Amniotic epithelial cell (primary cell): Measurements from ENCODE around the gene OSTC.
A peak's percentile ranks its signal among the peaks of the same experiment; 100 is the strongest.

ENCODE experiments used
- DNase-seq: peaks from one replicate; pipeline ENCODE4 v3.0.0-alpha.2; 2010; ENCODE audit warnings: low read depth

Gene OSTC

DNA sequence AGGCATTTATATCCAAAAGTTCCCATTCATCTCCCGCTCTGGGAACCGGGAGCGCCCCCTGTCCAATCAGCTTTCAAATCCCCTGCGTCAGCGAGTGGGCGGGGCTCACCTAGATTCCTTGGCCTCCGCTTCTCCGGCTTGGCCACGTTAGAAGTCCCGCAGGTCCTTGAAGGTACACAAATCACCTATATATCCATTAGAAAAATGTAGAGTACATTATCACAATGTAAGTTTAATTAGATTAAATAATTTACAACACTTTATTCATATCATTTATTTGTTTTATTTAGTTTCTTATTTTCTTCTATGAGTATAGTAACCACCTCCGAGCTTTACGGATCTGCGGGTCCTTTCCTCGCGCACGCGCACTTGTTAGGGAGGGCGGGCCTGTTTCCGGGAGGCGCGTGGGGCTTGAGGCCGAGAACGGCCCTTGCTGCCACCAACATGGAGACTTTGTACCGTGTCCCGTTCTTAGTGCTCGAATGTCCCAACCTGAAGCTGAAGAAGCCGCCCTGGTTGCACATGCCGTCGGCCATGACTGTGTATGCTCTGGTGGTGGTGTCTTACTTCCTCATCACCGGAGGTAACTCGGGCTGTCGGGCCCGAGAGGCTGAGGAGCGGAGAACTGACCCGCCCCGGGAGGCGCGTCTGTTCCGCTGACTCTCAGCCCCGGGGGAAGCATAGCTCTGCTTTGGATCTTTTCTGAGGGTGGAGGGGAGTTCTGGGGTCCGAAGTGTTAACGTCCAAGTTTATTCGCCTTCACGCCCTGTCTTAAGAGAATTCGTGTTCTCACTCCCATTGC, at the start of gene OSTC:
Gene OSTC, plus strand, starts transcription at position 388 of the 802 bp plus-strand sequence. Its CDS starts 57 bp downstream, at position 445.
- peak; percentile 95 for DNase-seq

DNA sequence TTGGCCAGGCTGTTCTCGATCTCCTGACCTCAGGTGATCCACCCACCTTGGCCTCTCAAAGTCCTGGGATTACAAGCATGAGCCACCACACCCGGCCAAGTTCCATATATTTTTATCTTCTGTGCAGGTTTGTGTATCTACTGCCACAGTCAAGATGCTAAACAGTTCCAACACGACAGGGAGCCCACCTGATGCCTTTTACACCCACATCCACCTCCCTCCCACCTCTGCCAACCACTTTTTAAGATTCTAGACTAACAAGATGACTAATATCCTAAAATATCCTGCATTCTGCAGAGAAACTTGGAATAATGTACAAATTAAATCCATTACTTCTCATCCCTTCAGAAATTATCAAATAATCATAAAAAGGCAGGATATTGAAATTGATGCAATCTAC, 49.3 kb upstream of the OSTC start:
- DNase-seq, result no peak

DNA sequence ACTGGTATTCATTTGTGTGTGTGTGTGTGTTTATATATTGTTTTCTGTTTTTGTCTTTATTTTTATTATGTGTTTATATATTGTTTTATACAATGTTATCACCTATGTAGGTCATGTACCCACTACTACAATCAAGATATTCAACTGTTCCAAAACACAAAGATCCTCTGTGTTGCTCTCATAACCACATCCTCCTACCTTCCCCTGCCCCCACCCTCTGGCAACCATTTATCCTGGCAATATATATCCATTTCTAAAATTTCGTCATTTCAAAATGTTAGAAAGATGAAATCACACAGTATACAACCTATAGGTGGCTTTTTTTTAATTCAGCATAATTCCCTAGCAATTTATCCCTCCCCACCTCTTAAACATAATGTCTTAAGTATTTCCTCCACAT, 48.9 kb upstream of the OSTC start:
- no peak for DNase-seq

- DNase-seq, result no peak
These were observed 48.2 kb upstream of the OSTC start for GRCh38 chr4:108602163-108602562.

GRCh38 chr4:108607079-108607815, 43.2 kb upstream of the OSTC start:
- no peak for DNase-seq

- DNase-seq, result peak; percentile 58
These were observed 39.0 kb upstream of the OSTC start for GRCh38 chr4:108611365-108611764.

GRCh38 chr4:108612365-108612764, 38.0 kb upstream of the OSTC start:
- DNase-seq, result no peak

- no peak for DNase-seq
These were observed 30.9 kb upstream of the OSTC start for GRCh38 chr4:108619372-108620100.

DNA sequence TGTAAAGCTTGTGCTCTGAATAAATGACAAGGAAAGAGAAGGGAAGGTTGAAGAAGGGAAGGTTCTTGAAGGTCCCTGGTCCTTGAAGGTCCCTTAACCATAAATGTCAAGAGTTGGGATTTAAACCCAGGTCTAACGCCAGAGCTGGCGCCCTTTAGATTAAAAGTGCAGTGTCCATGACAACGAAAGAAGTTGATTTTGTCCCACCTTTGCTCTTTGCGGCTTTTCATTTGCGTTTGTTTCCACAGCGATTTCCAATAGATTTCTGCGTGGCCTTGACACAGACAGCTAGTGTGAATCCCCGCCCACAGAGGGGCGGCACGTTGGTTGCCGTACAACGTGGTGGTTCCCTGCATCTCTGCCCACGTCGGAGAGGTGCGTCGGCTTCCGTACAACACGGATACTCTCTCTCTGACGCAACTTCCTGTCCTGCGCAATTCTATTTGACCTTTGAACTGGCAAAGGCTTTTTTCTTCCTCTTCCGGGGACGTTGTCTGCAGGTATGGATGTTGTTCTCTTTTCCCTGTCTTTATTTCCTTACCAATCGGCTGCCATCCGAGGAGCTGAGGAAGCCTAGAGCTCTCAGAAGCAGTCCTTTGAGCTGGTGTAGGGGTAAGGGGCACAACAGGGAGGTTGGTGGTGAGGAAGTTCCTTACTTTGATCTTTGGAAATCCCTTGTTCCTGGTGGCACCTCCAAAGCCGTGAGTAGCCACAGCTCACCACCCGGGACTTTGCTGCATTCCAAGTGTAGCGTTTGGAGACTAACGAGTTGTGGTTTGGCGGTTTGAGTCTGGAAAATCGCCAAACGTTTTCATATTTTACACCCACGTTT, 30.1 kb upstream of the OSTC start, which contains the start of gene RPL34:
Gene RPL34, plus strand, starts transcription at position 476 of the 832 bp plus-strand sequence. CDS start 1,384 bp downstream, outside the sequence.
- DNase-seq, result peak; percentile 99

DNA sequence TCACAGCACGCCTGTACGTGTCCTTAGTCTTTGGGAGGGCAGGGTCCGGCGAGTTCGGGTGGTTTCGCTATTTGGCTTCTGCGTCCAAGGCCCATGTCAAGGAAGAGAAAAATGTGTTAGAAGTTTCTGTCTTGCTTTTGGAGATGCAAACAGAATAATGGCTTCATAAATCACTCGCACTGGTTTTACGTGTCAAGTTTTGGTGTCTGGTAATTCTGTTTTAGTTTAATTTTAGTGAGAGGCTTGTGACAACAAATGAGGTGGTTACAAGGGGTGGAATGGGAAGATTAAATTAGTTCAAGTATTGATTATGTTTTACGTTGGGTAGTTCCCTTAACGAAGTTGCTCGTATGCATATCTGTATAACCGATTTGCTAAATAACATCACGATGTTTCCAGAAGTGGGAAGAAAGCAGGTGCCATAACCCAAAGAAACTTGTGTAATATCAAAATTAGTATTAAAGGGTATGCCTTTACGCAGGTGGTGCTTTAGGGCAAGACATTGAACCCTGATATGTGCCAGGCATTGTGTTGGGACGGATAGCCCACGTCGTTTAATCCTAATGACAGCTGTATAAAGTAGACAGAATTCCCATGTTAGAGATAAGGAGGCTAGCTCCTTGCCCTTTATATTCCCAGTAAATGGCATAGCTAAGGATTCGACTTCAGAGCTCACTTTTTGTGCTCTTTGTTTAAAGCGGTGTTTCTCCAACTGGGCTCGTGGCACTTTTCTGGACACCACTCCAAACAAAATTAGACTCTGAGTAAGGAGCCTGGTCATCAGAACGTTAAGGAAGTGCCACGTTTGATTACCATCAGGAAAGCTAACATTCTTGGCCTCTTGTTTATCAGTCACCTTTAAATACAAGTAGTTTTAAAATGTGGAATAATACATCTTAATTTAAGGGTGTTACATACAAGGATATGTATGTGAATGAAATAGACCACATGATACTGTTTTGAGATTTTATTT, 29.2 kb upstream of the OSTC start:
- peak; percentile 12 for DNase-seq

- no peak for DNase-seq
These were observed 28.4 kb upstream of the OSTC start for GRCh38 chr4:108622022-108622421.

- no peak for DNase-seq
These were observed 27.6 kb upstream of the OSTC start for GRCh38 chr4:108622828-108623227.

DNA sequence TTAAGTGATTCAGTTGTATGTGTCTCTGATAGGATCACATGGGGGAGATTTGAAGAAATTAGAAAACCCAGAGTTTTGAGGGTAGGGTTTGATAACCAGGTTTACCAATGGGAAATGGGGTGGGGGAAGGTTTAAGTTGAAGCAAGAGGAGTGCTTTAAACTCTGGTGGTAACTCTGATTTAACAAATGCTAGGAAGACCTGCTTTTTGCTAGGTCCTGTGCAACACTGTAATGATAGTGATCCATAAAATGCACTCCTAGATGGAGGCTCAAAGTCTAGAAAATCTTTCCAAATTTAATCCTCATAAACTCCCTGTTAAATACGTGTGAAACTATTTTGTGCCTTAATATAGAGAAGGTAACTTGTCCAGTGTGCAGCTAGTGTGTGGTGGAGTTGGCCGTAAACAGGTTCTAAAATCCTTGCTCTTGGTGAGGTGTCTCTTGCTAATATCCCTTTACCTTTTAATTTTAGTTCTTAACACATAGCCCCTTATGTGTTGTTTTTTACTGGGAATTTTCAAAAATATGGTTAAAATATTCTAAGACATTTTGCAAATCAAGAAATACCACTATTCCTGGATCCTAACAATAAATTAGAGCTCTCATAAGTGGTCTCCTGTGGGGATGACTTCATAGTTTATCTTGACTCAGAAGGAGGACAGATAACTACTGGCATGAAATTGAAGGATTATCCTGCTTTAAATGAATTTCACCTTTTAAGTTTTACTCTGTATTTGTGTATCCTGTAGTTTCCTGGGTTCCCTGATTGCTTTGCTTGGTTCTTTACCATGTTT, 25.9 kb upstream of the OSTC start:
- DNase-seq, result no peak

- DNase-seq, result no peak
These were observed 24.3 kb upstream of the OSTC start for GRCh38 chr4:108626056-108626455.

GRCh38 chr4:108628411-108628810, 22.0 kb upstream of the OSTC start:
- DNase-seq, result no peak

DNA sequence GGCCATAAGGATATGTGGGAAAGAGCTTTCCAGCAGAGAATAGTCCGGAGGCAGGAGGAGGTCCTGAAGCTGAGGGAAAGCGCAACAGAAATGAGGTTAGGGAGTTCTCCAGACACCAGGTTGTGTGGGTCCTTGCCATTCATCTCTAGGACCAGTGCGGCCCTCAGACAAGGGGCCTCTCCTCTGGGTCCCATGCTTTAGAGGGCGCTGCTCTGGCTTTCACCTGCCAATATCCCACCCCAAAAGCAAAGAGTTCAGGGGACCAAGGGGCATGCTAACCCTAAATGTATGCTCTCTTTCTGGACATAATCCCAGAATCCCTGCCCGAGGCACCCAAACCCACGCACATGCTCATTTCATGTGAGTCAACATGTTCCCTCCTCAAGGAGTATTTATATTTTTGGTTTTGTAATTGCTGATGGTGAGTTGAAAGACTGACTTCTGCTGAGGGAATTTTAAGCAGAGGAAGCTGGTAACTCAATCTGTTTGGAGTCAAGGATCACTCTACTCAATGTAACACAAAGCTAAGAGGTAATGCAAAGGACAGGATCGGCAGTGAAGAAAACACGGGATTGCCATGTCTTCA, 15.2 kb upstream of the OSTC start:
- no peak for DNase-seq

DNA sequence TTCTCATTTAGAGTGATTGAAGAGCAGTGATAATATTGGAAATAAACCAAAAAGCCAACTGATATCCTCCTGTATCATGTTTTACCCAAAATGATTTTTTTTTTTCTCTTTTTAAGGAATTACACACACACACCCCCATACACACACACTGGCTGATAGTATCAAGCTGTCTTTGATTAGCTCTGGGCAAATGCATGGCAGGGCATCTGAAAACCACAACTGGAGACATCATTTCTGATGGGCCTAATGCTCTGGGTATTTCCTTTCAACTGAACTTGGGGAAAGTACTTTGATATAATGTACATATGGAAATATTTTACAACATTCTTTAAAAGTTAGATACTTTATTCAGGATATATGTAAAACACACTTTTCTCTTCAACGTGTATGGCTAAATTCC, 14.2 kb upstream of the OSTC start:
- no peak for DNase-seq

DNA sequence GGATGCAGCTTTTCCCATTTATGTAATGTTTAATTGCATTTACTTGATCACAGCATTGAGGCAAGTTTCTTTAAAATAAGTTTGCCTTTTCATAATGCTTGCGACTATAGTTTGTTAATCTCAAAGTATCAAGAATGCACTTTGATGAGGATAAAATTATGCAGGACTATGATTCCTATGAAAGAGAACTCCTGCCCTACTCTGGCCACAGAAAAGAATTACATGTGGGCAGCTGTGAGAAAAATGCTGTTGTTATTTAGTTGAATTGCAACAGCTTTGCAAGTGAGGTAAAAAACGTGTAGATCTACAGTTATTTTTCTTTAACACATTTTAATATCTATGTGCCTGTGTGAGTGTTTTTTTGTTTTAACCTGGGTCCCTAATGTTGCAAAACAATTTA, 12.5 kb upstream of the OSTC start:
- DNase-seq, result peak; percentile 37

DNA sequence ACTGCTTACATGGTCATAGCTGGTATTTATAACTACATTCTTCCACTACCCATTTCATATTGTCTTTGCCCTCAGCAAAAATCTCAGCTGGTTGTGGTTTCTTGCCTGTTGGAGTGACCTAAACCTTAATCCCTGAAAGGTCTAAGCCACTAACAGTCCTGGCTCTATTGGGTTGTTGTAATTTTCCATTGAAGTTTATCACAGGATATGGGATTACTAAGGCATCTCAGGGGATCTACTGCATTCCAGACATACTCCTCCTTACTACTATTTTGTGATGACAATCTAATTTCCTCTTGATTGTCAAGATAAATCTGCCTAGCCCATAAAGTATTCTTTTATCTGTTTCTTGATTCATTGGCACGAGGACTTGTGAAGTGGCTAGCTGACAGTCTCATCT, 6.2 kb upstream of the OSTC start:
- DNase-seq, result peak; percentile 47
